RWPE1 (cell line): ENCODE measurements around the gene B3GAT1.

ENCODE experiments used
- CTCF ChIA-PET: fragments of 350-600 bp; sonication (Branson Sonifier 250); formaldehyde crosslinking; extraction: SDS; loops from one replicate; lab custom pipeline; 2021; lab: Yijun Ruan, JAX
- POLR2A ChIA-PET: fragments of 400-600 bp; formaldehyde crosslinking; extraction: SDS; loops from one replicate; lab custom pipeline; 2020; ENCODE audit warnings: antibody characterized with exemption; ENCODE audit not compliant: low non-redundant PET; lab: Yijun Ruan, JAX
- DNase-seq: peaks from one replicate; pipeline ENCODE4 v3.0.0; 2012; ENCODE audit warnings: low spot score
- H3K27ac ChIP-seq: fragments of 450-650 bp; 2 replicates; pipeline ENCODE4 v1.5.1; 2017
- CTCF ChIP-seq: fragments of 450-650 bp; conservative IDR thresholded peaks from 2 replicates; pipeline ENCODE4 v1.5.1; 2017; ENCODE audit warnings: low read depth, mild to moderate bottlenecking

B3GAT1 gene

DNA sequence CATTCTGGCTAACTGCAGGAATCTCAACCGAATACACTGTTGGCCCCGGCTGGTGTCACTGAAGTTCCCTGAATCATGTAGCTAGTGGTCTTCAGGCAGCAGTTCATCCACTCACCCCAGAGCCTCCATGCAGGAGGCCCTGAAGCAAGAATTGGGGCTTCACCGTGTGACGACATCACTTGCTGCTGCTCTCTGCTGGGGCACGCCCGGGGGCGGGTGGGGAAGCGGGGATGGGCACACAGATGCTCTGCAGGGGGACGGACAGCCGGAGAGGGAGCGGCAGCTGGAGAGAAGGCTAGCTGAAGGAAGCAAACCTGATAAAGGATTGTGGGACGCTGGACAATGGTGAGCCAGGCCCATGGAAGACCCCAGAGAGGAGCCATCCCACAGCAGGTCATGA lies 17.0 kb downstream of the B3GAT1 start:
- POLR2A ChIA-PET: no interaction called here
- no peak for DNase-seq
- no peak for TF ChIP-seq CTCF
- H3K27ac ChIP-seq: no peak overlapping the region
- CTCF ChIA-PET: no interaction called here

- no peak for TF ChIP-seq CTCF
- CTCF ChIA-PET: no interaction called here
- POLR2A ChIA-PET: no interaction called here
These were observed 17.7 kb downstream of the B3GAT1 start for GRCh38 chr11:134394311-134394710.

DNA sequence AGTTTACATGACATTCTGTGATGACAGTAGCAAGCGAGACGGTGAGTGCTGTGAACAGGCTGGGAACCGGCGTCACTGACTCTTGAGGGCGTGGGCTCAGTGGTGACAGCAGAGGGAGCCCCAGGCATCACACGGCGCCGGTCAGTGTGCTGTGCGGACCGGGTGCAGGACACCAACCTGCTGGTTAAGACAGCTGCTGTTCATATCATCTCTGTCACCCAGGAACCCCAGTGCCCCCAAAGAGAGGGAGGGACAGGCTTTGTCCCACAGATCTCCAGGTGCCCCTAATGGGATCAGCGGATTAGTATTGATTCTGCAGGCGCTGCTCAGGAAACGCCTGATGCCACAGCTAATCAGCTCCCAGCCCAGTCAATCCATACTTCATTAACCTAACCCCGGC lies 18.4 kb downstream of the B3GAT1 start:
- no peak for TF ChIP-seq CTCF
- DNase-seq: no peak
- H3K27ac ChIP-seq: no peak overlapping the region
- ChIA-PET POLR2A (no interaction called here), CTCF (no interaction called here)

More at GRCh38 chr11:134394311-134394710, 17.7 kb downstream of the B3GAT1 start:
- DNase-seq: no peak
- no peak overlapping the region for H3K27ac ChIP-seq

DNA sequence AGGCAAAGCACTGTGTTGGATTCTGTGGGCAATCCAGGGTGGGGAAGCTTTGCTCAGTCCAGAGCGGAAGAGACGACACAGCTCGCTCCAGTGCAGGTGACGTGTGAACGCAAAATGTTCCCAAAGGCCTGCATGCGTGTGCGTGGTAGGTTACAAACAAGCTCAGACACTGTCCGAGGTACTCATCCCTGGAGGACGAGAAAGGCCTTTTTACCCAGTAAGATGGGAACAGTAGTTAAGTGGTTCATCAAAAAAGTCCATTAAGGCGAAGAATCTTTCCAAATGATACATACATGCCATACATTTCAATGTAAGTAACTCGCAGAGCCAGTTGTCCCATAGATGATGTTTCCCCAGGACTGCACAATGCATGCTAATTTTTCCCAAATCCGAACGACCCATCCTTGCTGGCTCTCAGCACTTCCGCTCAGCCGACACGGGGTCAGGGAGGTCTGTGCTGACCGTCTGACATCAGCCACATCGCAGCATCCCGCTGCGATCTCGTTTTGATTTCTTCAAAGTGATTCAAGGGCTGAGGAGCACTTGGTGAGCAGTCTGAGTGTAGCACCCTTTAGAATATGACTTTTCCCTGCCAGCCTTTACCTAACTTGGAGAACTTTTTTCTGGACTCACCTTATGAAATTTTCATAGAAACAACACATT lies 19.0 kb downstream of the B3GAT1 start:
- POLR2A ChIA-PET: no interaction called here
- DNase-seq: no peak
- TF ChIP-seq CTCF: no peak
- no peak overlapping the region for H3K27ac ChIP-seq
- CTCF ChIA-PET: no interaction called here

GRCh38 chr11:134391656-134392055 lies 20.4 kb downstream of the B3GAT1 start:
- no peak for TF ChIP-seq CTCF
- no peak overlapping the region for H3K27ac ChIP-seq
- POLR2A ChIA-PET: interaction anchor here (0.5 kb wide), 1 partner anchor 10 kb away, joined by 4 read pairs; no protein-coding TSS in a partner anchor
- CTCF ChIA-PET: no interaction called here
- no peak for DNase-seq

DNA sequence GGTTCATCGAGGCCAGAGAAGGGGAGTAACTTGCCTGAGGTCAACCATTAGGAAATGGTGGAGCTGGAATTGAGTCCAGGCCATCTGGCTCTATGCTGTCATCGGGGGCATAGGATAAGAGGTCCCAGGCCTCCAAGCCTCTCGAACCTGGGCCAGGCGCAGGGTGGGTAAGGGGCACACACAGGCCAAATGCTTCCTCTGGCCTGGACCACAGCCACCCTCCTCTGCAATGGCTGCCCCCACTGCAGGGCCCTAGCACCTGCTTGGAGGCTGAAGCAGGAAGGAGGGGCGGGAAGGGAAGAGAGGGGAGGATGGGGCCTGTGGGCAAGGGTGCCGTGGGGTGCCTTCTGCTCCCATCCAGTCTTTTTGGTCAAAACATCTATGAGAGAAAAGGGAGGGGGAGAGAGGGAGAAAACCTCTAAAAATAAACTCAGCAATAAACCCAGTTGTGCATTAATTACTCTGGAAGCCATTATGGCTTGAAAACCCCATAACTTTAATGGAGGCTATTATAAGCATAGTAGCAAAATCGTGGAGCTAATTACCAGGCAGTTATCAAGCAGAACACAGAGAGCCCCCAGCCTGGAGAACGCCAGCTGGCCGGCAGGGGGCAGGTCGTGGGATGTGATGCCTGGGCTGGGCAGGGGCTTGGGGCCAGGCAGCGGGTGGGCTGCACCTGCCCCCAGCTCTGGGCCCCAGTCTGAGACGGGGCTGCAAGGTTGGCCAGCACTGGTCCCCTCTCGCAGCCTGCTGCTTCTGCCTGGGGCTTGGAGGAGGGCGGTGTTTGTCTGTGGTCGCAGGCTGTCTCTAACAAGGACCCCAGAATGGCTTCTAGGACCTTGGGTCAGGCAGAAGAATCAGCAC lies 21.1 kb downstream of the B3GAT1 start:
- CTCF ChIA-PET: interaction anchor here (0.5 kb wide), 1 partner anchor 248 kb away, joined by 3 read pairs; no protein-coding TSS in a partner anchor
- POLR2A ChIA-PET: no interaction called here
- TF ChIP-seq CTCF: no peak

More for the DNA sequence above, 21.1 kb downstream of the B3GAT1 start:
- DNase-seq: no peak
- no peak overlapping the region for H3K27ac ChIP-seq
